ENCODE results near the gene EFR3B. TPM values are rescaled to one million over a fixed set of nuclear protein-coding genes. Genes with fewer than 3 reads are reported as not detected.
A peak's percentile ranks its signal among the peaks of the same experiment; 100 is the strongest.
"Not testable (repeated sequence)": the region's sequence is repeated elsewhere in the genome, so short reads cannot be mapped to it uniquely, and the experiment has no call there.

EFR3B gene
- total RNA-seq, 1 donor from 2014 or later: 2.4 TPM

- peaks cover 23% of the 10 kb centered on the region for H3K4me1 Mint-ChIP-seq (ENCODE audit: low read depth)
- peak overlapping the region; percentile 34 for H3K27ac Mint-ChIP-seq (ENCODE audit: unreplicated experiment)
- H3K36me3 Mint-ChIP-seq (ENCODE audit: low read depth): peaks cover 2% of the 10 kb centered on the region
- no peak for DNase-seq (ENCODE audit: low spot score)
- H3K27me3 Mint-ChIP-seq (ENCODE audit: low read depth): peaks cover 3% of the 10 kb centered on the region
- H3K4me3 Mint-ChIP-seq (ENCODE audit: unreplicated experiment): no peak overlapping the region
- TF ChIP-seq, protein P1, sequence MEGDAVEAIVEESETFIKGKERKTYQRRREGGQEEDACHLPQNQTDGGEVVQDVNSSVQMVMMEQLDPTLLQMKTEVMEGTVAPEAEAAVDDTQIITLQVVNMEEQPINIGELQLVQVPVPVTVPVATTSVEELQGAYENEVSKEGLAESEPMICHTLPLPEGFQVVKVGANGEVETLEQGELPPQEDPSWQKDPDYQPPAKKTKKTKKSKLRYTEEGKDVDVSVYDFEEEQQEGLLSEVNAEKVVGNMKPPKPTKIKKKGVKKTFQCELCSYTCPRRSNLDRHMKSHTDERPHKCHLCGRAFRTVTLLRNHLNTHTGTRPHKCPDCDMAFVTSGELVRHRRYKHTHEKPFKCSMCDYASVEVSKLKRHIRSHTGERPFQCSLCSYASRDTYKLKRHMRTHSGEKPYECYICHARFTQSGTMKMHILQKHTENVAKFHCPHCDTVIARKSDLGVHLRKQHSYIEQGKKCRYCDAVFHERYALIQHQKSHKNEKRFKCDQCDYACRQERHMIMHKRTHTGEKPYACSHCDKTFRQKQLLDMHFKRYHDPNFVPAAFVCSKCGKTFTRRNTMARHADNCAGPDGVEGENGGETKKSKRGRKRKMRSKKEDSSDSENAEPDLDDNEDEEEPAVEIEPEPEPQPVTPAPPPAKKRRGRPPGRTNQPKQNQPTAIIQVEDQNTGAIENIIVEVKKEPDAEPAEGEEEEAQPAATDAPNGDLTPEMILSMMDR (IDR thresholded peaks at IDR 0.05): no peak
- H3K9me3 Mint-ChIP-seq (ENCODE audit: low read depth): no peaks in the 10 kb centered on the region
Measured at GRCh38 chr2:25000503-25001324, 41.2 kb upstream of the EFR3B start.

GRCh38 chr2:25001325-25001637 is 40.6 kb upstream of the EFR3B start:
- no peak overlapping the region for H3K4me3 Mint-ChIP-seq (ENCODE audit: unreplicated experiment)
- H3K36me3 Mint-ChIP-seq (ENCODE audit: low read depth): peaks cover 2% of the 10 kb centered on the region
- H3K4me1 Mint-ChIP-seq (ENCODE audit: low read depth): peaks cover 23% of the 10 kb centered on the region
- TF ChIP-seq, protein P1 (IDR thresholded peaks at IDR 0.05): no peak
- no peaks in the 10 kb centered on the region for H3K9me3 Mint-ChIP-seq (ENCODE audit: low read depth)
- H3K27ac Mint-ChIP-seq (ENCODE audit: unreplicated experiment): no peak overlapping the region
- no peak for DNase-seq (ENCODE audit: low spot score)
- H3K27me3 Mint-ChIP-seq (ENCODE audit: low read depth): peaks cover 3% of the 10 kb centered on the region

GRCh38 chr2:25002066-25002465 is 39.8 kb upstream of the EFR3B start:
- Mint-ChIP-seq H3K27ac (ENCODE audit: unreplicated experiment) (peak overlapping the region; percentile 6), H3K27me3 (ENCODE audit: low read depth) (peaks cover 3% of the 10 kb centered on the region), H3K4me3 (ENCODE audit: unreplicated experiment) (no peak overlapping the region), H3K4me1 (ENCODE audit: low read depth) (peaks cover 15% of the 10 kb centered on the region), H3K36me3 (ENCODE audit: low read depth) (peaks cover 2% of the 10 kb centered on the region), H3K9me3 (ENCODE audit: low read depth) (no peaks in the 10 kb centered on the region)
- no peak for DNase-seq (ENCODE audit: low spot score)
- TF ChIP-seq, protein P1 (IDR thresholded peaks at IDR 0.05): no peak

GRCh38 chr2:25009954-25010353 is 31.9 kb upstream of the EFR3B start:
- Mint-ChIP-seq H3K27ac (ENCODE audit: unreplicated experiment) (peak overlapping the region; percentile 2), H3K4me1 (ENCODE audit: low read depth) (peaks cover 2% of the 10 kb centered on the region), H3K4me3 (ENCODE audit: unreplicated experiment) (no peak overlapping the region), H3K36me3 (ENCODE audit: low read depth) (no peaks in the 10 kb centered on the region), H3K27me3 (ENCODE audit: low read depth) (no peaks in the 10 kb centered on the region), H3K9me3 (ENCODE audit: low read depth) (no peaks in the 10 kb centered on the region)
- DNase-seq (ENCODE audit: low spot score): no peak
- TF ChIP-seq, protein P1 (IDR thresholded peaks at IDR 0.05): no peak

DNA sequence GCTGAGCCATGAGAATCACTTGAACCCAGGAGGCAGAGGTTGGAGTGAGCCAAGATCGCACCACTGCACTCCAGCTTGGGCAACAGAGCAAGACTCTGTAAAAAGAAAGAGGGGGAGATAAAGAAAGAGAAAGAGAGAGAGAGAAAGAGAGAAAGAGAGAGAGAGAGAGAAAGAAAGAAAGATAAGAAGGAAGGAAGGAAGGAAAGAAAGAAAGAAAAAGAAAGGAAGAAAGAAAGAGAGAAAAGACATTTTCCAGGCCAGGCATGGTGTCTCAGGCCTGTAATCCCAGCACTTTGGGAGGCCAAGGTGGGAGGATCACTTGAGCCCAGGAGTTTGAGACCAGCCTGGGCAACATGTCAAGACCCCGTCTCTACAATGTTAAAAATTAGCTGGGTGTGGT is 30.5 kb upstream of the EFR3B start:
- DNase-seq (ENCODE audit: low spot score): not testable (repeated sequence)

GRCh38 chr2:25014631-25015030 is 27.2 kb upstream of the EFR3B start:
- Mint-ChIP-seq H3K4me3 (ENCODE audit: unreplicated experiment) (no peak overlapping the region), H3K27me3 (ENCODE audit: low read depth) (no peaks in the 10 kb centered on the region), H3K27ac (ENCODE audit: unreplicated experiment) (no peak overlapping the region), H3K4me1 (ENCODE audit: low read depth) (peaks cover 2% of the 10 kb centered on the region), H3K9me3 (ENCODE audit: low read depth) (no peaks in the 10 kb centered on the region), H3K36me3 (ENCODE audit: low read depth) (no peaks in the 10 kb centered on the region)
- DNase-seq (ENCODE audit: low spot score): no peak
- TF ChIP-seq, protein P1 (IDR thresholded peaks at IDR 0.05): no peak

More for the DNA sequence above, 30.5 kb upstream of the EFR3B start:
- H3K27ac Mint-ChIP-seq (ENCODE audit: unreplicated experiment); H3K4me3 Mint-ChIP-seq (ENCODE audit: unreplicated experiment); H3K4me1 Mint-ChIP-seq (ENCODE audit: low read depth); H3K9me3 Mint-ChIP-seq (ENCODE audit: low read depth); H3K27me3 Mint-ChIP-seq (ENCODE audit: low read depth); H3K36me3 Mint-ChIP-seq (ENCODE audit: low read depth): not testable (repeated sequence)

Data from chondrocyte (in vitro differentiated cells).